Panc1 (cell line): ENCODE results near the gene LANCL2.

Source experiments
- CTCF ChIP-seq: fragments of 450-650 bp; IDR thresholded peaks from 2 replicates; pipeline ENCODE4 v1.5.1; 2017; ENCODE audit warnings: mild to moderate bottlenecking
- POLR2AphosphoS5 ChIP-seq: IDR thresholded peaks from 2 replicates; pipeline ENCODE4 v1.6.1; 2012; ENCODE audit warnings: mild to moderate bottlenecking, low read depth, low read length, moderate library complexity
- REST ChIP-seq, 2 experiments: IDR thresholded peaks; 2 replicates each; pipeline ENCODE4 v1.6.1; 2011 to 2012; ENCODE audit warnings: low read depth in 2 of 2, control low read depth in 1 of 2, low read length in 1 of 2, mild to moderate bottlenecking in 1 of 2, moderate library complexity in 1 of 2; ENCODE audit not compliant: insufficient read depth in 1 of 2
- SIN3A ChIP-seq: IDR thresholded peaks from 2 replicates; pipeline ENCODE4 v1.6.1; 2012; ENCODE audit warnings: low read depth, mild to moderate bottlenecking, low read length, moderate library complexity, borderline replicate concordance; ENCODE audit not compliant: insufficient read depth

DNA sequence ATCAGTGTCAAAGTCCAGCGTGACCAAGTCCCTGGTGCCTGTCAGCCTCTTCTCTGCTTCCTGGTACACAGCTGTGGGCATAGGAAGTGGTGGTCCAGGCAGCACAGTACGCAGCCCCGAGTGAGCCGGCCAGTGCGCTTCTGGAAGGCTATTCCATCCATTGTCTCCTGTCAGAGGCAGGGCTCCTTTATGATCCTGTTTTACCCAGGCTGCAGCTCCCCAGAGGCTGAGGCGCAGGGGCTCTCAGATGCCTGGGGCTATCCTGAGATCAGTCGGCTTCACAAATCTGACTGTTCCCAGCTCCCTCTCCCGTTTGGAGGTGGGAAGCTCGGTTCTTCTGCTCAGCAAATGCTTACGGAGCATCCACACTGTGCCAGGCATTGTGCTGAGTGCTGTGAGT lies 70.3 kb downstream of the LANCL2 start:
- TF ChIP-seq REST (IDR thresholded peaks at IDR 0.05; ENCODE audit: insufficient read depth in 1 of 2, low read depth in 2 of 2, low read length in 1 of 2) (no peak), SIN3A (no peak), CTCF (no peak), POLR2AphosphoS5 (no peak)
